Endothelial cell of umbilical vein (primary cell): Measurements from ENCODE around the gene C19orf73. TPM values are rescaled to one million over a fixed set of nuclear protein-coding genes. Genes with fewer than 3 reads are reported as not detected.
A peak's percentile ranks its signal among the peaks of the same experiment; 100 is the strongest.

Experiments
- BruUV-seq: library from RNA; stranded (reverse); fragments of 400-500 nt; replicated peaks from 2 replicates; lab custom pipeline; 2021; lab: Mats Ljungman, UMichigan
- CTCF ChIA-PET: fragments of 300-600, 350-600 bp; sonication (Branson Sonifier 250); formaldehyde crosslinking; loops from one replicate; lab custom pipeline; 2021; ENCODE audit warnings: antibody characterized with exemption, inconsistent platforms; lab: Charles Lee
- POLR2A ChIA-PET: fragments of 300-600, 350-600 bp; sonication (Branson Sonifier 250); formaldehyde crosslinking; loops from one replicate; lab custom pipeline; 2021; ENCODE audit warnings: antibody characterized with exemption, inconsistent platforms; lab: Charles Lee
- DNase-seq: peaks from one replicate; pipeline ENCODE4 v3.0.0-alpha.2; 2011; ENCODE audit warnings: low read depth, low spot score
- FAIRE-seq: peaks from 2 replicates; lab custom pipeline; 2011; peaks lifted over from hg19 to GRCh38; lab: Jason Lieb, UNC
- H2AFZ ChIP-seq: 2 replicates; pipeline ENCODE4 v1.6.0; 2012; ENCODE audit warnings: low read depth, low read length, control low read depth, inconsistent platforms
- H3K27ac ChIP-seq: 2 replicates; pipeline ENCODE4 v1.5.1; 2011; ENCODE audit warnings: low read depth, mild to moderate bottlenecking, control low read depth, low read length, moderate library complexity; ENCODE audit not compliant: insufficient read depth
- H3K27me3 ChIP-seq, 2 experiments: 2 replicates each; pipeline versions ENCODE4 v1.6.0 to v1.6.1; 2011; ENCODE audit warnings: low read length in 2 of 2, mixed read lengths in 1 of 2; ENCODE audit not compliant: control insufficient read depth in 2 of 2, insufficient read depth in 2 of 2
- H3K36me3 ChIP-seq, 2 experiments: 2 replicates in 1 of 2; 3 replicates in 1 of 2; pipeline ENCODE4 v1.5.1; 2011; ENCODE audit warnings: low read length in 2 of 2, mild to moderate bottlenecking in 1 of 2, moderate library complexity in 1 of 2; ENCODE audit not compliant: control insufficient read depth in 2 of 2, insufficient read depth in 2 of 2; ENCODE audit errors: extremely low read depth in 1 of 2
- H3K4me1 ChIP-seq: 3 replicates; pipeline ENCODE4 v1.5.1; 2011; ENCODE audit warnings: mild to moderate bottlenecking, low read length; ENCODE audit not compliant: control insufficient read depth, insufficient read depth; ENCODE audit errors: extremely low read depth
- H3K4me2 ChIP-seq: 2 replicates; pipeline ENCODE4 v1.6.1; 2011; ENCODE audit warnings: low read length, control low read depth, mixed read lengths; ENCODE audit not compliant: insufficient read depth
- H3K4me3 ChIP-seq, 3 experiments: fragments of 200-600 bp in 1 of 3; sonication (generic), shearing (Covaris generic) in 1 of 3; replicated peaks in 1 of 3; 2 replicates each; pipeline ENCODE4 v1.5.1; 2011 to 2016; ENCODE audit warnings: control low read depth in 3 of 3, low read length in 3 of 3, mild to moderate bottlenecking in 2 of 3, inconsistent platforms in 1 of 3, low read depth in 1 of 3, moderate library complexity in 1 of 3; ENCODE audit not compliant: insufficient read depth in 1 of 3
- H3K79me2 ChIP-seq: 2 replicates; pipeline ENCODE4 v1.6.0; 2012; ENCODE audit warnings: low read length, inconsistent platforms; ENCODE audit not compliant: control insufficient read depth, insufficient read depth
- H3K9ac ChIP-seq: replicated peaks from 2 replicates; pipeline ENCODE3; 2011; ENCODE audit warnings: low read length, control low read depth; ENCODE audit not compliant: insufficient read depth; ENCODE audit errors: extremely low read depth
- H3K9me1 ChIP-seq: replicated peaks from 3 replicates; pipeline ENCODE4 v1.6.0; 2011; ENCODE audit warnings: mild to moderate bottlenecking, low read length; ENCODE audit not compliant: control insufficient read depth, insufficient read depth; ENCODE audit errors: extremely low read depth
- H3K9me3 ChIP-seq: replicated peaks from 2 replicates; pipeline ENCODE4 v1.5.1; 2012; ENCODE audit warnings: low read length, inconsistent platforms; ENCODE audit not compliant: control insufficient read depth, insufficient read depth
- H4K20me1 ChIP-seq: replicated peaks from 2 replicates; pipeline ENCODE3; 2011; ENCODE audit warnings: mild to moderate bottlenecking, low read length; ENCODE audit not compliant: control insufficient read depth, insufficient read depth; ENCODE audit errors: extremely low read depth
- FOS ChIP-seq: IDR thresholded peaks from 2 replicates; pipeline ENCODE4 v1.6.1; 2011; ENCODE audit warnings: mild to moderate bottlenecking, low read length, moderate library complexity, borderline replicate concordance; ENCODE audit not compliant: insufficient read depth
- GATA2 ChIP-seq: IDR thresholded peaks from 2 replicates; pipeline ENCODE4 v1.7.0; 2011; ENCODE audit warnings: low read depth, mild to moderate bottlenecking, moderate library complexity, mixed read lengths, low read length; ENCODE audit not compliant: insufficient read length, insufficient read depth
- JUN ChIP-seq: IDR thresholded peaks from 2 replicates; pipeline ENCODE4 v1.6.1; 2011; ENCODE audit warnings: borderline replicate concordance, low read depth; ENCODE audit not compliant: insufficient read length, insufficient read depth
- MYC ChIP-seq: IDR thresholded peaks from one replicate; pipeline ENCODE4 v1.6.1; 2011; ENCODE audit warnings: mild to moderate bottlenecking, low read depth, low read length
- POLR2A ChIP-seq: IDR thresholded peaks from 2 replicates; pipeline ENCODE4 v1.6.1; 2012; ENCODE audit warnings: low read depth, mild to moderate bottlenecking, control low read depth, low read length
- dilution Hi-C: fragments of 300-500 bp; cut with MboI; formaldehyde crosslinking; loops from one replicate; pipeline ENCODE4 v1.15.0; 2019; ENCODE audit warnings: low sequenced_read_pairs; ENCODE audit not compliant: extremely low pct_ligation_motif_present
- intact Hi-C: fragments of 100-400 bp; cut with micrococcal nuclease; formaldehyde crosslinking; loops from one replicate; pipeline ENCODE4 v1.10.0; 2022
- polyA plus RNA-seq, 4 experiments: library from polyadenylated mRNA; depleted of rRNA in 3 of 4; stranded (reverse) in 3 of 4; unstranded in 1 of 4; fragments of >200 nt; gene quantifications; 2 replicates each; pipeline versions ENCODE4 v1.2.1 to v1.2.3, GENCODE V29; 2011 to 2012; ENCODE audit warnings: missing spikeins in 1 of 4
- total RNA-seq: library from RNA; stranded (reverse); gene quantifications from 2 replicates; pipeline ENCODE4 v1.2.3, GENCODE V29; 2021
- TF ChIP-seq, protein P1 (sequence below), 2 donors: IDR thresholded peaks; 1 replicate in 1 of 2; 2 replicates in 1 of 2; pipeline ENCODE4 v1.5.1; 2011; ENCODE audit warnings: low read length in 2 of 2, mild to moderate bottlenecking in 2 of 2, moderate library complexity in 2 of 2, control low read depth in 1 of 2, inconsistent platforms in 1 of 2, low read depth in 1 of 2; ENCODE audit not compliant: insufficient read depth in 1 of 2; ENCODE audit errors: extremely low read depth in 1 of 2
- TF ChIP-seq, protein P2 (sequence below): IDR thresholded peaks from 2 replicates; pipeline ENCODE4 v1.6.1; 2011; ENCODE audit not compliant: insufficient read depth, insufficient read length

C19orf73 gene
- total and polyA plus RNA-seq, 2 donors (not counting 3 experiments of a cell fraction or from before 2014, with no cell fraction given): 1.8 TPM; not detected in 1

DNA sequence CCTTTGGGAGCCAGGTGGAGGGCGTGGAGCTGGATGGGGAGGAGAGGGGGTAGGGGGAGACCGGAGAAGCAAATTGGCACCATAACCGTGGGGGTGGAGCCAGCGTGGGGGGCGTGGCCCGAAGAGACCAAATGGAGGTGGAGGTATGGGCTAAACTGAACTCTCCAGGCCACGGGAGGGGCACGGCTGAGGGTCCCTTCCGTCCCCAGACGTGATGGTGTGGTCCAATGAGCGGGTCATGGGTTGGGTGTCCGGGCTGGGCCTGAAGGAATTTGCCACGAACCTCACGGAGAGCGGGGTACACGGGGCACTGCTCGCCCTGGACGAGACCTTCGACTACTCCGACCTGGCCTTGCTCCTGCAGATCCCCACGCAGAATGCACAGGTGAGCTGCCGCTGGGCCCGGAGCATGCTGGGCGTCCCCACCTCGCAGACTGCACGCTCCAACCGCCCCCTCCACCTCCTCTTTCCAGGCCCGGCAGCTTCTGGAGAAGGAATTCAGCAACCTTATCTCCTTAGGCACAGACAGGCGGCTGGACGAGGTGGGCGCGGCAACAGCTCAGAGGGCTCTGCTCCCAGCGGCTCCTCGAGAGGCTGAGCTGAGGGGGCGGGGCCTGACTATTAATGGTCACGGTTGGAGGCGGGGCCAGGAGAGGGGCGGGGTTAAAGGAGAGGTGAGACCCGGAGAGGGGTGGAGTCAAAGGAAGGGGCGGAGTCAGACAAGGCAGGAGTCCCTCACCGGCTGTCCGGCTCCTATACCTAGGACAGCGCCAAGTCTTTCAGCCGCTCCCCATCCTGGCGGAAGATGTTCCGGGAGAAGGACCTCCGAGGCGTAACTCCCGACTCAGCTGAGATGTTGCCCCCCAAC lies 30.1 kb upstream of the C19orf73 start:
- Histone ChIP-seq H3K79me2 (no peaks in the 10 kb centered on the region), H3K9ac (no peak overlapping the region), H3K36me3 (no peaks in the 10 kb centered on the region), H3K4me3 (peak overlapping the region; percentile 31 to 73 (median 61)), H3K4me1 (peaks cover 28% of the 10 kb centered on the region), H3K27ac (no peak overlapping the region), H3K27me3 (peaks cover 2 to 5% of the 10 kb centered on the region in 2 experiments), H3K9me3 (no peaks in the 10 kb centered on the region), H3K4me2 (peak overlapping the region; percentile 95), H4K20me1 (no peaks in the 10 kb centered on the region), H3K9me1 (no peaks in the 10 kb centered on the region), H2AFZ (peak overlapping the region; percentile 90)
- dilution Hi-C loops (no loop called here), intact Hi-C loops (loop anchor here (1.0 kb wide), 2 partner anchors 8 to 30 kb away; partner anchors contain the start of genes C19orf73, PPFIA3 and TRPM4)
- FAIRE-seq (peak; percentile 93), DNase-seq (peak; percentile 91)
- TF ChIP-seq, protein P1, sequence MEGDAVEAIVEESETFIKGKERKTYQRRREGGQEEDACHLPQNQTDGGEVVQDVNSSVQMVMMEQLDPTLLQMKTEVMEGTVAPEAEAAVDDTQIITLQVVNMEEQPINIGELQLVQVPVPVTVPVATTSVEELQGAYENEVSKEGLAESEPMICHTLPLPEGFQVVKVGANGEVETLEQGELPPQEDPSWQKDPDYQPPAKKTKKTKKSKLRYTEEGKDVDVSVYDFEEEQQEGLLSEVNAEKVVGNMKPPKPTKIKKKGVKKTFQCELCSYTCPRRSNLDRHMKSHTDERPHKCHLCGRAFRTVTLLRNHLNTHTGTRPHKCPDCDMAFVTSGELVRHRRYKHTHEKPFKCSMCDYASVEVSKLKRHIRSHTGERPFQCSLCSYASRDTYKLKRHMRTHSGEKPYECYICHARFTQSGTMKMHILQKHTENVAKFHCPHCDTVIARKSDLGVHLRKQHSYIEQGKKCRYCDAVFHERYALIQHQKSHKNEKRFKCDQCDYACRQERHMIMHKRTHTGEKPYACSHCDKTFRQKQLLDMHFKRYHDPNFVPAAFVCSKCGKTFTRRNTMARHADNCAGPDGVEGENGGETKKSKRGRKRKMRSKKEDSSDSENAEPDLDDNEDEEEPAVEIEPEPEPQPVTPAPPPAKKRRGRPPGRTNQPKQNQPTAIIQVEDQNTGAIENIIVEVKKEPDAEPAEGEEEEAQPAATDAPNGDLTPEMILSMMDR (IDR thresholded peaks at IDR 0.05; ENCODE audit: extremely low read depth in 1 of 2, insufficient read depth in 1 of 2, low read depth in 1 of 2, low read length in 2 of 2): no peak
- TF ChIP-seq GATA2: no peak
- TF ChIP-seq JUN: no peak
- TF ChIP-seq, protein P2, sequence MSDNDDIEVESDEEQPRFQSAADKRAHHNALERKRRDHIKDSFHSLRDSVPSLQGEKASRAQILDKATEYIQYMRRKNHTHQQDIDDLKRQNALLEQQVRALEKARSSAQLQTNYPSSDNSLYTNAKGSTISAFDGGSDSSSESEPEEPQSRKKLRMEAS: no peak
- TF ChIP-seq POLR2A: no peak
- TF ChIP-seq FOS: no peak
- TF ChIP-seq MYC: no peak
- ChIA-PET POLR2A (interaction anchor here (1.1 kb wide), 1 partner anchor 51 kb away, joined by 3 read pairs; no protein-coding TSS in a partner anchor), CTCF (interaction anchor here (0.6 to 4.1 kb wide), 12 partner anchors 10 to 151 kb away, joined by 3 to 56 read pairs (median 6); partner anchors contain the start of gene LIN7B)
- BruUV-seq: no TSS peak
